Renal cortex interstitium (tissue), 11 donors: ENCODE results near the gene TMEM179. TPM values are rescaled to one million over a fixed set of nuclear protein-coding genes. Genes with fewer than 3 reads are reported as not detected.
A peak's percentile ranks its signal among the peaks of the same experiment; 100 is the strongest.
"Not testable (repeated sequence)": the region's sequence is repeated elsewhere in the genome, so short reads cannot be mapped to it uniquely, and the experiment has no call there.

Experiments used
- DNase-seq, 11 donors: peaks; one replicate each; pipeline ENCODE4 v3.0.0-alpha.2; 2013; ENCODE audit warnings: low read depth in 9 of 11, low spot score in 4 of 11; ENCODE audit errors: extremely low read depth in 1 of 11
- polyA plus RNA-seq, 3 donors: library from polyadenylated mRNA; unstranded; fragments of 120-200 nt; gene quantifications; one replicate each; pipeline ENCODE4 v1.2.1, GENCODE V29; 2013; ENCODE audit not compliant: insufficient read length in 3 of 3

The TMEM179 gene
- polyA plus RNA-seq, 3 donors: 0.56 to 0.90 (median 0.82) TPM

GRCh38 chr14:104639885-104640548, 35.4 kb upstream of the TMEM179 start:
- peak in 6 of 11 donors; percentile 39 to 65 (median 54) for DNase-seq

DNA sequence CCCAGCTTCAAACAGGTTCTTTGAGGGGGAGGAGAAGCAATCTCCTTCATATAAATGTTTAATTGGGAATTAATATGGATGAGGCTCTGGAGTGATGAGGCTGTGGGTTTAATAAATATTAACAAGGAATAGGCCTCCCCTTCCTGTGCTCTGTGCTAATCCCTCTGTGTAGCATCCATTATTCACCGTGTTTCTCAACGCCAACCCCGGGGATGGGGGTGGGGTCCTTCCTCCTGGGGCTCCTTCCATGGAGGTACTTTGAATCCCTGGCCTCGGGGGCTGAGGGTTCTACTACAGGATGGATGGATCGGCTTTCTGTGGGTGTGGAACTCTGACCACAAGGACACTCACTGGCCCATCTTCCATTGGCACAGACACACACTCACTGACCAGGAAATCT, 34.9 kb upstream of the TMEM179 start:
- no peak for DNase-seq

DNA sequence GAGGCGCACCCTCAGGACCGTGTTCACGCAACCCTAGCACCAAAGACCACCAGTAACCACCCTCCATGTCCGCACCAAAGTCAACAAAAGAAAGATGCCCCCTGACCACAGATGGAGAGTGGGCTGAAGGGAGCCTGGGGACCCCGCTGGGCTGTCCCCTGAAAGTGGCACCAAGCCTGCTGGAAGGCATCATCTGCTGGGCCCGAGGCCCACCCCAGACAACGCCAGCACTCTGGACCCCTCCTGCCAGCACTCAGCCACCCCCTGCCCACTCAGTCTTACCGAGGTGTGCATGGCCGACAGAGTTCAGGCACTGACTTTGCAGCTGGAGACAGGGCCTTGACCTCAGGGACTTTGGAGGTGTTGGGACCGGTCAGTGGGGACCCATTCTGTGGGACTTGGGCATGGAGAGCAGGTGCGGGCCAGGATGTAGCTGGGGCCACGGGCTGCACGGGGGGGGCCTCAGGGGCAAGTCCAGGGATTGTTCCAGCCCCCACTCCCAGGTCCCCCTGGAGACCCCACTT, 34.4 kb upstream of the TMEM179 start:
- DNase-seq: no peak

DNA sequence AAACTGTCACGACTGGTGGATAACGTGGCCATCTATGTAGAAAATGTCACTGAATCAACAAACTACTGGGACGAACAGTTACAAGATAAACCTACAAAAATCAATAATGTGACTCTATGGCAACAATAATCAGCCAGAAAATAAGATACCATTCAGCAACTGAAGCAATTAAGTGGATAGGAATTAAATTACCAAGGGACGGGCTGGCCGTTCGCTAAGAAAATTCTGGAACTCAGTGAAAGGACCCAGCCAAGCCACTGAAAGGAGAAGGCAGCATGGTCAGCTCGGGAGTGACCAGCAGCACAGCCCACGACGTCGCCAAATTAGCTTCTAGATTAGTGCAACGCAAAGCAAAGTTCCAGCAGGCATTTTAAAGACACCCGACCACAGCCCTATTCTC, 33.6 kb upstream of the TMEM179 start:
- no peak for DNase-seq

DNA sequence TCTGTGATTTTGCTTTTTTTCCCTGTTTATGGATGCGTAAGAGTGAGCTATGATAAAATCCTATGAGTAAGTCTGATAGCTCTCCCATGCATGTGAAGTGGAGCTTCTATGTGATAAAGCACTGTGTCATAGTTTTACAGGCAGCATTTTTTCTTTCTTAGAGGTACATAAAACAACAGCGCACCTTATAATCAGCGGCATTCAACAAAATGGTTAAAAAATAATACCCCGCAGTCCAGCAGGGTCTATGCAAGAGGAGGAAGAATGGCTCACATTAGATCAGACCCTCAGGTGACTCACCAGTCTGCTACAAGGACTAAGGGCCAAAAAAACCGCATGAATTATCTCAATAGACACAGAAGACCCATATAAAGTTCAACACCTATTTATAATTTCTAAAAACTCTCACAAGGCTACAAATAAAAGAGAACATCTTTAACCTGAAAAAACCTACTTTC, 33.0 kb upstream of the TMEM179 start:
- no peak for DNase-seq

DNA sequence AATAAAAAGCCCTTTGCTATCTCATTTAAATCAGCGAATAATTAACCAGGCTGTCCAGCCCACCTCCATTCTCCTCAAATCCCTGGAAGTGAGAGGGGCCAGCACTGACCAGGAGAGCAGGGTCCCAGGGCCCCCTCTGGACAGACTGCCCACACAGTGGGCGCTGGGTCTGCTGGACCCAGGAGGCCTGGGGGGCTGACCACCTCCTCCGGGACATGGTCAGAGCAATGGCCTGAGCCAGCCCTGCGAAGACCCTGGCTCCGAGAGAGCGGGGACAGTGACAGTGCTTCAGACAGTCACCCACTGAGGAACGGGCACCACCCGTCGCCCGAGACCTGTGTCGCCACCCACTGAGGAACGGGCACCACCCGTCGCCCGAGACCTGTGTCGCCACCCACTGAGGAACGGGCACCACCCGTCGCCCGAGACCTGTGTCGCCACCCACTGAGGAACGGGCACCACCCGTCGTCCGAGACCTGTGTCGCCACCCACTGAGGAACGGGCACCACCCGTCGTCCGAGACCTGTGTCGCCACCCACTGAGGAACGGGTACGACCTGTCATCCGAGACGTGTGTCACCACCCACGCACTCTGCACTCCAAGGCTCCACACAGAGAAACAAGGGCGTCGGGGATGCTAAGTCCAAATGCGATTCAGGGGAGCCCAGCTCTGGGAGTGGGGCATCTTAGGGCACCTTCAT, 32.4 kb upstream of the TMEM179 start:
- DNase-seq: not testable (repeated sequence)

GRCh38 chr14:104636131-104636530, 31.6 kb upstream of the TMEM179 start:
- DNase-seq: no peak

GRCh38 chr14:104635717-104636116, 31.1 kb upstream of the TMEM179 start:
- DNase-seq: no peak

GRCh38 chr14:104634886-104635570, 30.5 kb upstream of the TMEM179 start:
- no peak for DNase-seq

DNA sequence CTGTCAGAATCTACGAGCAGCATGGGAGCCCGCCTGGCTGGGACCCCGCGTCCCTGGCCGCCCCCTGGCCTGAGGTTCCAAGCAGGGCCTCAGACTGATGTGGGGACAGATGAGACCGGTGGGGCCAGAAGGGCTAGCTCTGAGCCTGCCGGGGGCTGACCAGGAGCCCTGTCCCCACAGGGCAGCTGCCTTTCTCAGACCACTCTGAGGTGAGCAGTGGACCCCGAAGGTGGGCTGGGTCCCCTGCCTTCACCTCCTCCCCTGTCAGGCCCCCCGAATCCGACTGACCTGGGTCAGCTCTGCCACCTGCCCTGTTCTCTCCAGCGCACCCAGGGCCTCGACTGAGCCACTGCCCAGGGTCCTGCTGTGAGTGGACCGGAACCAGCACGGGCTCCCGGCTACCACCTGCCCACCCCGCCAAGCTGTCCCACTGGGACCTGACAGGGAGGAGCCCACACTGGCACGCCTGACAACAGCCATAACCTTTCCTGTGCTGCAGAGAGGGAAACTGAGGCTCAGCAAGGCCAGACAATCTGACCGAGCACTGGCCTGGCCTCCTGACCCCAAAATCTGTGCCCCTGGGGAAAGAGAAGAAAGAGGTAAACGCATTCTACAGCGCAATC, 29.7 kb upstream of the TMEM179 start:
- no peak for DNase-seq

- no peak for DNase-seq
These were observed 28.9 kb upstream of the TMEM179 start for GRCh38 chr14:104633276-104634137.

DNA sequence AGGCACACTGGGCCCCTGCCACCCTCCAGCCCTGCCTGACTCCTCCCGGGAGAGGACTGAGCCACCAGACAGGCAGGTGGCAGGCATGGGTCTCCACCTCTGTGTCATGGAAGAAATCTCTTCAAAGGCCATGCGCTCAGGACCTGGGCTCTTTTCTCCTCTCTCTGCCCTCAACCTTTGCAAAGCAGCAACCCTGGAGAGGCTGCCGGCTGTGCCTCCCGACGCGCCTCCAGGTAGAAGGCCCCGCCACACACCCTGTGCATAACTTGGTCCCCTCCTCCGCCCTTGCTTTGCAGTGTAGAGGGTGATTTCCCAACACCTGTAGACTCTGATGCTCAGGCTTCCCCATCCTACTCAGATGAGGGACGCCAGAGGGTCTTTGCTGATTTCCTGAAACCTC, 28.2 kb upstream of the TMEM179 start:
- DNase-seq: no peak

- no peak for DNase-seq
These were observed 20.4 kb upstream of the TMEM179 start for GRCh38 chr14:104624939-104625338.

- DNase-seq: no peak
These were observed 9.7 kb upstream of the TMEM179 start for GRCh38 chr14:104614126-104614812.

DNA sequence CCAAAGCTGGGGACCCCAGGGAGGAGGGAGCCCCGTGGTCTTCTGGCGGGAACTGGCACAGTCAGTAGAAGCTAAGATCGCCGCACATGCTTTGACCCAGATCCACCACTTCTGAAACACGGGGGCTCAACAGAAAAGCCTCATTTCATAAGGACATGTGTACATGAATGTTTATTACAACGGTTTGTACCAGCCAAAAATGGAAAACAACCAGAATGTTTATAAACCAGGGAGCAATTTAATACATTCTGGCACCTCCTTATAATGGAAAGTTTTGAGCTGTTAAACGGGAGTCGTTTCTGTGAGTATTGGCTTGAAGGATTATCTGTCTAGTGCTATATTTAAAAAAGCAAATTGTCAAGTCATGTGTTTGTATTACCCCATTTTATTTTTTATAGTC, 7.3 kb upstream of the TMEM179 start:
- DNase-seq: no peak

GRCh38 chr14:104610749-104611310, 6.3 kb upstream of the TMEM179 start:
- no peak for DNase-seq

- DNase-seq: no peak
These were observed 5.1 kb upstream of the TMEM179 start for GRCh38 chr14:104609666-104610065.
